ENCODE results near the gene FOXK2.

GRCh38 chr17:82570277-82570676 lies 50.7 kb downstream of the FOXK2 start:
- TF ChIP-seq CTCF (IDR thresholded peaks at IDR 0.05; ENCODE audit: control extremely low read depth in 1 of 3, insufficient read depth in 1 of 3, low read depth in 1 of 3, low read length in 3 of 3) (no peak), POLR2A (IDR thresholded peaks at IDR 0.05; ENCODE audit: control extremely low read depth in 1 of 2, low read depth in 2 of 2, low read length in 2 of 2) (no peak), POLR2AphosphoS5 (IDR thresholded peaks at IDR 0.05; ENCODE audit: low read depth, low read length) (no peak), NRF1 (IDR thresholded peaks at IDR 0.05; ENCODE audit: low read depth, low read length) (no peak), PHF8 (conservative IDR thresholded peaks at IDR 0.05; ENCODE audit: low read depth, low read length) (no peak), SIN3A (conservative IDR thresholded peaks at IDR 0.05 in 1 of 2, IDR thresholded peaks at IDR 0.05 in 1 of 2; ENCODE audit: low read depth in 1 of 2, low read length in 2 of 2) (no peak), BRCA1 (IDR thresholded peaks at IDR 0.05; ENCODE audit: low read depth, low read length) (no peak), ATF2 (IDR thresholded peaks at IDR 0.05; ENCODE audit: low read length) (no peak)
